Osteoblast (primary cell): ENCODE measurements around the gene PKHD1. TPM values are rescaled to one million over a fixed set of nuclear protein-coding genes. Genes with fewer than 3 reads are reported as not detected.

Experiments
- DNase-seq: peaks from one replicate; pipeline ENCODE4 v3.0.0; 2011; ENCODE audit warnings: low spot score, mixed read lengths; ENCODE audit not compliant: insufficient read length; ENCODE audit errors: missing footprints
- H2AFZ ChIP-seq: 2 replicates; pipeline ENCODE4 v1.6.0; 2011; ENCODE audit warnings: mild to moderate bottlenecking, low read length
- H3K27ac ChIP-seq: 2 replicates; pipeline ENCODE4 v1.5.1; 2011; ENCODE audit warnings: mild to moderate bottlenecking, low read depth, low read length, moderate library complexity
- H3K27me3 ChIP-seq: 2 replicates; pipeline ENCODE4 v1.6.0; 2012; ENCODE audit warnings: mild to moderate bottlenecking, control low read depth, inconsistent platforms, low read length, moderate library complexity; ENCODE audit not compliant: insufficient read depth
- H3K36me3 ChIP-seq: 2 replicates; pipeline ENCODE4 v1.5.1; 2011; ENCODE audit warnings: mild to moderate bottlenecking, low read length, control low read depth, moderate library complexity; ENCODE audit not compliant: insufficient read depth
- H3K4me1 ChIP-seq: 2 replicates; pipeline ENCODE4 v1.5.1; 2011; ENCODE audit warnings: mild to moderate bottlenecking, low read length, control low read depth, moderate library complexity; ENCODE audit not compliant: insufficient read depth
- H3K4me2 ChIP-seq: 2 replicates; pipeline ENCODE4 v1.6.0; 2011; ENCODE audit warnings: mild to moderate bottlenecking, low read length; ENCODE audit not compliant: insufficient read depth
- H3K4me3 ChIP-seq: fragments of 200-600 bp; sonication (generic); 3 replicates; pipeline ENCODE4 v1.5.1; 2012; ENCODE audit warnings: mild to moderate bottlenecking, low read length, inconsistent platforms; ENCODE audit not compliant: insufficient read depth
- H3K79me2 ChIP-seq: 2 replicates; pipeline ENCODE4 v1.6.0; 2012; ENCODE audit warnings: mild to moderate bottlenecking, low read length, control low read depth, inconsistent platforms; ENCODE audit not compliant: insufficient read depth
- H3K9me3 ChIP-seq: 2 replicates; pipeline ENCODE4 v1.5.1; 2011; ENCODE audit warnings: low read depth, low read length, control low read depth
- H4K20me1 ChIP-seq: 2 replicates; pipeline ENCODE4 v1.6.0; 2012; ENCODE audit warnings: mild to moderate bottlenecking, low read length, control low read depth; ENCODE audit not compliant: insufficient read depth
- CTCF ChIP-seq: IDR thresholded peaks from 2 replicates; pipeline ENCODE4 v1.5.1; 2011; ENCODE audit warnings: mild to moderate bottlenecking, low read depth, low read length, moderate library complexity; ENCODE audit errors: extremely low read depth
- total RNA-seq: library from RNA; depleted of rRNA; stranded (reverse); fragments of >200 nt; gene quantifications from 2 replicates; pipeline ENCODE4 v1.2.3, GENCODE V29; 2012

Gene PKHD1
- total RNA-seq, 1 donor = not detected

- H3K27ac ChIP-seq = no peak overlapping the region
- no peak overlapping the region for H2AFZ ChIP-seq
- TF ChIP-seq CTCF = no peak
- H3K27me3 ChIP-seq = no peaks in the 10 kb centered on the region
- no peaks in the 10 kb centered on the region for H3K36me3 ChIP-seq
- no peak overlapping the region for H3K4me2 ChIP-seq
- H3K4me3 ChIP-seq = no peak overlapping the region
- no peaks in the 10 kb centered on the region for H3K9me3 ChIP-seq
- no peaks in the 10 kb centered on the region for H4K20me1 ChIP-seq
- H3K4me1 ChIP-seq = no peaks in the 10 kb centered on the region
- no peak for DNase-seq
- no peaks in the 10 kb centered on the region for H3K79me2 ChIP-seq
Observed at GRCh38 chr6:52022675-52023074, 64.7 kb downstream of the PKHD1 start.

- H3K27me3 ChIP-seq = no peaks in the 10 kb centered on the region
- H3K9me3 ChIP-seq = no peaks in the 10 kb centered on the region
- DNase-seq = peak; percentile 32
- H2AFZ ChIP-seq = no peak overlapping the region
- H4K20me1 ChIP-seq = no peaks in the 10 kb centered on the region
- no peaks in the 10 kb centered on the region for H3K79me2 ChIP-seq
- H3K4me2 ChIP-seq = no peak overlapping the region
- TF ChIP-seq CTCF = peak; percentile 68
- H3K36me3 ChIP-seq = no peaks in the 10 kb centered on the region
- no peaks in the 10 kb centered on the region for H3K4me1 ChIP-seq
- no peak overlapping the region for H3K27ac ChIP-seq
- H3K4me3 ChIP-seq = no peak overlapping the region
Observed at GRCh38 chr6:52020945-52021570, 66.4 kb downstream of the PKHD1 start.

- Histone ChIP-seq H3K27me3 (no peaks in the 10 kb centered on the region), H3K9me3 (no peaks in the 10 kb centered on the region), H3K4me2 (no peak overlapping the region), H3K27ac (no peak overlapping the region), H4K20me1 (no peaks in the 10 kb centered on the region), H2AFZ (no peak overlapping the region), H3K4me3 (no peak overlapping the region), H3K36me3 (no peaks in the 10 kb centered on the region), H3K79me2 (no peaks in the 10 kb centered on the region), H3K4me1 (no peaks in the 10 kb centered on the region)
- DNase-seq = no peak
- no peak for TF ChIP-seq CTCF
Observed at GRCh38 chr6:52019881-52020280, 67.5 kb downstream of the PKHD1 start.

- no peak for DNase-seq
- Histone ChIP-seq H3K36me3 (no peaks in the 10 kb centered on the region), H2AFZ (no peak overlapping the region), H3K4me3 (no peak overlapping the region), H3K79me2 (no peaks in the 10 kb centered on the region), H3K4me1 (no peaks in the 10 kb centered on the region), H4K20me1 (no peaks in the 10 kb centered on the region), H3K4me2 (no peak overlapping the region), H3K9me3 (no peaks in the 10 kb centered on the region), H3K27ac (no peak overlapping the region), H3K27me3 (no peaks in the 10 kb centered on the region)
- TF ChIP-seq CTCF = no peak
Observed at GRCh38 chr6:52019092-52019491, 68.3 kb downstream of the PKHD1 start.
